Central memory CD4-positive, alpha-beta T cell (primary cell): ENCODE measurements around the gene SLC16A8.

Experiments
- DNase-seq: peaks from one replicate; pipeline ENCODE4 v3.0.0; 2022

Gene SLC16A8

GRCh38 chr22:38112381-38112780, 28.4 kb upstream of the SLC16A8 start:
- DNase-seq: no peak

- no peak for DNase-seq
Observed at GRCh38 chr22:38111925-38112355, 28.0 kb upstream of the SLC16A8 start.

- DNase-seq: no peak
Observed at GRCh38 chr22:38110863-38111852, 27.2 kb upstream of the SLC16A8 start.

DNA sequence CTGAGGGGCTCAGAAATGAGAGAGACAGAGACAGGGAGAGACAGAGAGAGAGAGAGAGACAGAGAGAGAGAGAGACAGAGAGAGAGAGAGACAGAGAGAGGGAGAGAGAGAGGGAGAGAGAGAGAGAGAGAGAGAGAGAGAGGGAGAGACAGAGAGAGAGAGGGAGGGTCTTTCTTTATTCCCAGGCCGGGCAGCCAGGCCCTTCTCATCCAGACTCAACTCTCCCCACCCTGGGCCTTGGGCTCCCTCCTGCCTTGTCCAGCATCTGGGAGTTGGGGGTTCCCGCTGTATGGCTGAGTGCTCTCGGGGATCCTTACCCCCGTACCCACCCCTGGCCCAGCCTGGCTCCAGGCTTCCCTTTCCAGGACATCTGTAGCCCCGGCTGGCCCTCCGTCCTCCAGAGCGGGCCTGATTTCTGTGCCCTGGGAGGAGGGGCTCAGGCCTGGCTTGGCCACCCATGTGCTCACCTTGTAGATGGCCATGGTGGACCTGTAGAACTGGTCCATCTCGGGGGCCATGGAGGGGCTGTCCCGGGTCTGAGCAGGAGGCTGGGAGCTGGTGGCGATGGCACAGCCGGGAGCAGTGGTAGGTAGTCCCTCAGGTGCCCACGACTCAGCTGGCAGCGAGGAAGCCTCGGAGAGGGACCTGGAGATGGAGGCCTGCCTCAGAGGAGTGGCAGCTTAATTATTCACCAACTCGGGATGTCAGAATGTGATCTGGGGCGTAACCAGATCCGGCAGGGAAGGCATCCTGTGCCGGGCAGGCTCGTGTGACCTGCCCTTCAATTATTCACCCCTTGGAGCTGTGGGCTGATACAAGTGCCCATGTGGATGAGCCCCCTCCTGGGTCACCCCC, 26.3 kb upstream of the SLC16A8 start, which contains the start of gene BAIAP2L2:
Gene BAIAP2L2 (minus strand): TSS at position 677 of the 855 bp plus-strand sequence. CDS start 159 bp downstream, at position 518.
- no peak for DNase-seq

DNA sequence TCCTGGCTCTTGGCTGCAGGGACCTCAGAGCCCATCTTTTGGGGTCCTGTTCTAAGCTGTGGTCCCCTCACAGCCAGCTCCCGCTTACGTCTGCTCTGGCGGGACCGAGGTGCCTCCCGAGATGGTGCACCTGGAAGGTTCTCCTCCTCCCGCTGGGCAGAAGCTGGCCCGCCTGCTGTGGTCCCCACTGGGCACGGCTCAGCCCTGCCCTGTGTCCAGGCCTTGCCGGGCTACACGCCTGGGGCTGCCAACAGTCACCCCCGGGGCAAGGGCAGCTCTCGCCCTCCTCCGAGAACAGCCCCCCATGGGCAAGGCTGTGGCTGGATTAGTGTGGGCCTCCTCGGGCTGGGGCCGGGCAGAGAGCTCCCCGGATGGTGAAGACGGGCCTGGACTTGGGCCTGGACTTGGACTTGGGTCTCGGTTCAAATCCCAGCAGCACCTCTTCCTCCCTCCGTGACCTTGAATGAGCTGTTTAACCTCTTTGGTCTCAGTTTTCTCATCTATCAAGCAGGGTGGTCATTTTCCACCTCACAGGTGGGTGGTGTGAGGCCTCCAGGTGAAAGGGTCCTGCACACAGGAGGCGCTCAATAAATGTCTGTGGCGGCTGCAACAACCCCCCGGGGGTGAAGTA, 25.5 kb upstream of the SLC16A8 start:
- DNase-seq: peak; percentile 24

- DNase-seq: no peak
Observed at GRCh38 chr22:38108561-38109319, 24.8 kb upstream of the SLC16A8 start.

- DNase-seq: no peak
Observed at GRCh38 chr22:38107692-38108515, 23.9 kb upstream of the SLC16A8 start.

GRCh38 chr22:38106814-38107578, 23.0 kb upstream of the SLC16A8 start:
- DNase-seq: no peak

DNA sequence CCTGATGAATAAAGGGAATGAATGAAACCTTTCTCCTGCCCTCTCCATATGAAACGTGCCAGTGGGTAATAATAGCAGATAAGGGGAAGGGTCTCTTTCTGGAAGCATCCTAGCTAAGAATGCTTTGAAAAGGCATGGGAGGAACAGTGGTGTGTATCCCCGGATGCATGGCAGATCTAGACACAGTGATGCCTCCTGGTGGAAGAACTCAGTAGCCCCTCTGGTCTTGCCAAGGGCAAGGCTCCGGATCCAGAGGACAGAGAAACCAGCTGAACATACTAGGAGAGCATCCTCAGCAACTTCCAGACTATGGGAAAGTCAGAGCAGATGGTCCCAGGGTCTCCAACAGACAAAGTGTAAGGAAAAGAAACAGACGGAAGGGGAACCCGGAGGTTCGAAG, 20.1 kb upstream of the SLC16A8 start:
- DNase-seq: no peak

- DNase-seq: no peak
Observed at GRCh38 chr22:38103641-38104040, 19.7 kb upstream of the SLC16A8 start.

- no peak for DNase-seq
Observed at GRCh38 chr22:38098410-38099249, 14.6 kb upstream of the SLC16A8 start.

GRCh38 chr22:38097557-38098409, 13.8 kb upstream of the SLC16A8 start:
- DNase-seq: no peak

DNA sequence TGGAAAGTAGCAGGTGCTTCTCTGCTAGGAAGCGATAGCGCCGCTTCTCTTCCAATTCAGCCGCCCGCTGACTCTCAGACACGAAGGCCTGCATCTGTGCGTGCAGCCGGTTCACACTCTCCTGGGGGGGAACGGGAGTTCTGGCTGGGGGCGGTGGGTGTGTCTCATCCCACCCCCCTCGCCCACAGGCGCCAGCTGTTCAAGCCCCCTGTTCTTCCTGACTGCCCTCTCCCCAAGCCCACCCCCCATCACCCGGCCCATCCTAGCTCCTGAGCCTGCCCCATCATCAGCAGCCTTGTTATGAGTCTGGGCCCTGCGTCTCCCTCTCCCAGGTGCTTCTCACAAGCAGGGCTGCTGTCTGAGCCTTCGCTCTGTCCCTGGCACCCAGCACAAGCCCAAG, 13.1 kb upstream of the SLC16A8 start:
- no peak for DNase-seq

GRCh38 chr22:38089474-38089851, 5.5 kb upstream of the SLC16A8 start:
- DNase-seq: no peak

DNA sequence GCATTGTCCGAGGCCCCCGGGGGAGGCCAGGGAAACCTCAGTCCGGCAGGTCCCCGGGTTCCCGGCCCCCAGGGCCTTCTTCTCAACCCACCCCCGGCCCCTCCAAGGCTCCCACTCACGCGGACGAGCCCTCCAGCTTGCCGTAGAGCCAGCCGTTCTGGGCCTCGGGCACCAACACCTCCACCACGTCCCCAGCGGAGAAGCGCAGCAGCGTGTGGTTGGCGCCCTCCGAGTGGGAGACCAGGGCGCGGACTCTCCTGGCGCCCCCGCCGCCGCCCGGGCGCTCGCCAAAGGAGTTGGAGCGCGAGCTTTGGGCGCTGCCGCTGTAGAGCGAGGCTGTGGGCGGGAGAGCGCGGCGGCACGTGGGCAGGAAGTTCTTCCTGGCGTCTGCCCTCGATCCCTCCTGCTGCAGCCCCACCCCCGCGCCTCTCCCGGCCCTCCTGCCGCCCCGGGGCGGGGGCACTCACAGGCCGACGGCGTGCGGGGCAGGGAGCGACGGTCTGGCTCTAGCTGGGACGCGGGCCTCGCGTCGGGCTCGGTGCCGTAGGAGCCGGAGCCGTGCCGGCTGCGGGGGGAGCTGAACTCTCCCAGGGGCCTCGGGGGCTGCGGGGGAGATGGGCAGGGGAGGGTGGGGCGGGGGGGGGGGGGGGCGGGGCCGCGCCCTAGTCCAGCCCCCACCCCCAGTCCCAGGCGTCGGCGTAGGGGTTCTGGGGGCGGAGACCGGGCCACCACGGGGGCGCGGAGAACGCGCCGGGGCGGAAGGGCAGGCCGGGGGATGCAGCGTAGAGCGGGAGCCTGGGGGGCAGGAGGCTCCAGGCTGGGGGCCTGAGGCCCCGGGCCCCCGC, 4.9 kb upstream of the SLC16A8 start:
- no peak for DNase-seq

- DNase-seq: no peak
Observed at GRCh38 chr22:38087855-38088254, 3.9 kb upstream of the SLC16A8 start.

DNA sequence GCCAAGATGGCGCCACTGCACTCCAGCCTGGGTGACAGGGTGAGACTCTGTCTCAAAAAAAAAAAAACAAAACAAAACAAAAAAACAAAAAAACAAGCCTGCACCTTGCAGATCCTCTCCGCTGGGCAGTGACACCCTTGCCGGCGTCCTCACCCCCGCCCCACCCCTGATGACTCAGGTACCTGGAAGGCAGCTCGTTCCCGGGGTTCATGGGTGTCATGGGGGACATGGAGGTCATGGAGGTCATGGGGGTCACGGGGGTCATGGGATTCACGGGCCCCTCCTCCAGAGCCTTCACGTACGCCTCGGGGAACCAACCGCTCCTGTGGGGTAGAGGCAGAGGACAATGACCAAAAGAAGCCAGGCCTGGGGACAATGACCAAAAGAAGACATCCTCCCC, 3.0 kb upstream of the SLC16A8 start:
- DNase-seq: no peak
